Sigmoid colon (tissue), 4 donors: ENCODE data around the gene GINS3.

Source experiments
- CTCF ChIP-seq, 4 experiments: fragments of 450-650 bp in 3 of 4; fragments of 200-600 bp in 1 of 4; IDR thresholded peaks; one replicate each; pipeline ENCODE4 v1.5.1; 2016 to 2019; ENCODE audit warnings: antibody characterized with exemption in 4 of 4, mild to moderate bottlenecking in 3 of 4, moderate library complexity in 2 of 4
- EP300 ChIP-seq, 4 donors: sonication (generic); formaldehyde crosslinking; IDR thresholded peaks; one replicate each; pipeline ENCODE4 v1.6.1; 2017; ENCODE audit warnings: antibody characterized with exemption in 4 of 4
- POLR2A ChIP-seq, 2 donors: fragments of 450-650 bp; IDR thresholded peaks; one replicate each; pipeline ENCODE4 v1.6.1; 2016; ENCODE audit warnings: antibody characterized with exemption in 2 of 2, mild to moderate bottlenecking in 2 of 2, moderate library complexity in 2 of 2
- POLR2AphosphoS5 ChIP-seq, 4 donors: sonication (generic); formaldehyde crosslinking; IDR thresholded peaks; one replicate each; pipeline ENCODE4 v1.6.1; 2017; ENCODE audit warnings: antibody characterized with exemption in 4 of 4

GRCh38 chr16:58417035-58417434, 24.8 kb downstream of the GINS3 start:
- TF ChIP-seq CTCF (IDR thresholded peaks at IDR 0.05) (no peak), POLR2A (IDR thresholded peaks at IDR 0.05) (no peak), EP300 (IDR thresholded peaks at IDR 0.05) (no peak), POLR2AphosphoS5 (IDR thresholded peaks at IDR 0.05) (no peak)
